HuH-7.5 (cell line): ENCODE results near the gene RECQL.

ENCODE experiments used
- DNase-seq: peaks from one replicate; pipeline ENCODE4 v3.0.0; 2011; ENCODE audit warnings: low spot score

RECQL gene

GRCh38 chr12:21501258-21502163, at the start of gene RECQL, which contains the start of gene GOLT1B:
RECQL (minus strand) TSS chr12:21501635; CDS start chr12:21499570, 2,065 bp downstream.
GOLT1B (plus strand) TSS chr12:21501789; CDS start chr12:21501924, 135 bp downstream.
- DNase-seq: peak; percentile 84

DNA sequence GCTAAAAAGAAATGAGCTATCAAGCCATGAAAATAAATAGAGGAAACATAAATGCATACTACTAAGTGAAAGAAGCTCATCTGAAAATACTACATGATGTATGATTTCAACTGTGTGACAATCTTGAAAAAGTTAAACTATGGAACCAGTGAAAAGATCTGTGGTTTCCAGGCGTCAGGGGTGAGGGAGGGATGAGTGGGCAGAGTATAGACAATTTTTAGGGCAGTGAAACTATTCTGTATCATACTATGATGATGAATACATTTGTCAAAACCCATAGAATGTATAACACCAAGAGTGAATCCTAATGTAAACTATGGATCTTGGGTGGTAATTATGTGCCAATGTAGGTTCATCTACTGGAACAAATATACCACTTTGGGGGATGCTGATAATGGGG, 46.0 kb upstream of the RECQL start:
- no peak for DNase-seq

- no peak for DNase-seq
Observed at GRCh38 chr12:21546716-21547115, 45.3 kb upstream of the RECQL start.

- no peak for DNase-seq
Observed at GRCh38 chr12:21545557-21545956, 44.1 kb upstream of the RECQL start.

DNA sequence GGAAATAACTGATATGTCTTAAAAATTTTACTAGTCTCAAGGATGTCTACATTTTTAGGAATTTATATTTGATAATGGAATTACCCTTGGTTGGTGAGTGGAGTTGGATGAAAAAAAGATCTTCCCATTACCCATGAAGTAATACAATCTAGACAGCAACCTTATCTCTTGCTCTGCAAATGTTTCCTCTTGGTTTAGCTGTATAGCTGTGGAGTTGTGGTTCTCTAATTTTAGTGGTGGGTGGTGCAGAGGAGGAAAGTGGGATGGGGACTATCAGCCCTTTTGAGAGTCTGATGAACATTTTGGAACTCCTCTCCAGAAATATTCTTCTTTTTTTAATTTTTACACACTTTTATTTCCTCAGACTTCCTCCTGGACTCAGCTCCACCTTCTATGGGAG, 41.7 kb upstream of the RECQL start:
- DNase-seq: no peak

GRCh38 chr12:21542403-21542802, 41.0 kb upstream of the RECQL start:
- DNase-seq: no peak

DNA sequence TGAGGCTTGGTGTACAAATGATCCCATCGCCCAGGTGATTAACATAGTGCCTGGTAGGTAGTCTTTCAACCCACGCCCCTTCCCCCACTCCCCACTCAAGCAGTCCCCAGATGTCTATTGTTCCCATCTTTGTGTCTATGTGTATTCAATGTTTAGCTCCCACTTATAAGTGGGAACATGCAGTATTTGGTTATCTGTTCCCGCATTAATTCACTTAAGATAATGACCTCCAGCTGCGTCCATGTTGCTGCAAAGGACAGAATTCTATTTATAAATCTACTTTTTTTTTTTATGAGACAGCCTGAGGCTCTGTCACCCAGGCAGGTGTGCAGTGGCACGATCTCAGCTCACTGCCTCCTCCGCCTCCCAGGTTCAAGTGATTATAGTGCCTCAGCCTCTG, 40.3 kb upstream of the RECQL start:
- DNase-seq: no peak

DNA sequence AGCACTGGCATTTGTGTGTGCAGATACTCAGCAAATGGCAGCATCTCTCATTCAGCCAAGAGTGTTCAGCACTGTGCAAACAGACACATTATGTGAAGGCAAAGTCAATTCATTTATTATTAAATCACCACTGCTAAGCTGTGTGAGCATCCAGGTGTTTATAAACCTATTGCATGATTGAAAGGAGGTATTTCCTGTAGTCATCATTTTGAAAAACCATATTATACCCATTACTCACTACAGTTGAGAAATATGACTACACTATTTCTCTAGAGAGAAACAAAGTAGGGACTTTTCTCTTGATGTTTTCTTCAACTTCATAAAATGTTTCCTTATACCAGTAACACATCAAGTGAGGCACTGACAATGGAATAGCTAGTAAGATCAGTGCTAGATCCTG, 38.4 kb upstream of the RECQL start:
- DNase-seq: no peak

DNA sequence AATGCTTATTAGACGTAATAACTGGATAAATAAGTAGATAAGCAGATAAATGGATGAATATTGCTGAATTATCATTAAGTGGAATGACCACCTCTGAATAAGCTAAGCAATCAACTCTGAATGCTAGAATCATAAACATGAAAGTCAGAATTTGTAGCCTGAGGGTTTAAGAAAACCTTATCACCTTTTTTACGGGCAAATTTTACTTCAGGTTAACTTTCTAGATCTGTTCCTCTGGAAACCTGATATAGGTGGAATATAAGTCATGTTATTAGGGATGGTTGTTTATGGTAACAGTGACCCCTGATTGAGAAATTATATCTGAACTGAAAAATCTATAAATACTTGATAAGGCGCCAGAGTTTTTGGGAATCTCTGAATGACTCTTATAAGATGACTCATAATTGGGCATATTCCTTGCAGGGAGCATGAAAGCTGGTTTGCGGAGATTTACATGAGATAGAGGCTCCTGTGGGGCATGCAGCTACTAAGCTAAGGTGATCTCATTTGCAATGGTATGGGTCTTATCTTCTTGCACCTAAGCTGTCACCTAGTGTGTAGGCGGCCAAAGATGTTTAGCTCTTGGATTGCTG, 36.7 kb upstream of the RECQL start:
- DNase-seq: no peak

DNA sequence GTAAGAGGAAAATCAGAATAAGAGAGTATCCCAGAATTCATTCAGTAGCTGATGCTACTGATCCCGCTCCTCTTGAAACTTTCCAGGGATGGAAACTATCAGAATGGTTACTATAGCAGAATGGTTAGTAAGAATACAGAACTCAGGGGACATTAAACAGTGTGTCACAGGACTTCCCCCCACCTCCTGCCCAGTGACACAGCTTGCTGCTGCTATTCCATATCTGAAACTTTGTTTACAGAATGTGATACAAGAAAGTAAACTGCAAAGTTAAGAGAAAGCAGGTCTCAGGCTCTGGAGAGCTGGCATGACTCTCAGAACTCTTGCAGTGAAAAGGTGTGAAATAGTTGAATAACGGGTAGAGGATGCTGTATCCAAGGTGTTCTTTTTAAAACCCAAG, 28.0 kb upstream of the RECQL start:
- no peak for DNase-seq

- DNase-seq: no peak
Observed at GRCh38 chr12:21528953-21529352, 27.5 kb upstream of the RECQL start.

- DNase-seq: peak; percentile 59
Observed at GRCh38 chr12:21527451-21528180, 26.2 kb upstream of the RECQL start.

DNA sequence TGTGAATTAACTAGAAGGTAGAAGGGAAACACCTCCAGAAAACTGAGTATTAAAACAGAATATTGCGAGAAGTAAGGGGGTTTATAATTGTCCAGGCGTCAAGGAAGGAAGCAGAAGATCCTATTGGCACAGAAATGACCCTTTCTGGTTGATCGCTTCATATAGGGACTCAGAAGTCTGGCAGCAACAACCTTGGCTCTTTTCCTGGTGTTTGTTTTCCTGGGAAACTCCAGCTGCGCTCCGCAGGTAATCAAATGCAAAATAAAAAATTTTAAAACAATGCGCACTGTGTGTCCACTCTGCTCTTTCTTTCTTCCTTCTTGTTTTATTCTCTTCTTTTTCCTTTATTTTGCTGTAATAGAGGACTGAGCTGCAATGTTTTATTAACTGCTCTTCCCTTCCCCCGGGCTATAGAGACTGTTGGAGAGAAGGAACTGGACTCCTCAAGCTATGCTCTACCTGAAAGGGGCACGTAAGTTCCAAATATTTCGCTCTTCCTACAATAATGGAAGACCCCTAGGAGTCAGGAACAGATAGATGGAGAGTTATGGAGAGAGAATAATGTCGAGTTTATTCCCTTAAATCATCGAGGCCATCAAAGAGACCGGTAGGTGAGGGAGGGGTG, 25.4 kb upstream of the RECQL start:
- DNase-seq: no peak

DNA sequence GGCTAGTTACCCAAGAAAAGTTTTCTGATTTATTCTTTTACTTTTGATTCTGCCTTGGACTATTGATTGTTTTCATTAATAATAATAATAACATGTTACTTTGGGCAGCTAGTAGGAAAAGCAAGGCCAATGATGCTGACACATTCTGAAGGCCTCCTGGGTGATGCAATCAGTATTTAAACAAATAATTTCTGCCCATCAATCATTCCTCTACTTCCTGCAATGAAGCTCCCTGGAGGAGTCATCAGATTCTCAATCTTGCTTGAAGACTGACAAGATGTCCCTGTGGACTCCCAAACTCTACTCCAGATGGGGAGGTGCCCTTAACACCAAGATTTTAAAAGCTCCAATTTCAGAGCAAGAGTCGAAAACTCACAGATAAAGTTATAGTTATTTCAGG, 24.6 kb upstream of the RECQL start, which contains the start of gene SPX:
Gene SPX (plus strand): TSS at position 244 of the 400 bp plus-strand sequence. CDS start 177 bp downstream, outside the sequence.
- peak; percentile 23 for DNase-seq

DNA sequence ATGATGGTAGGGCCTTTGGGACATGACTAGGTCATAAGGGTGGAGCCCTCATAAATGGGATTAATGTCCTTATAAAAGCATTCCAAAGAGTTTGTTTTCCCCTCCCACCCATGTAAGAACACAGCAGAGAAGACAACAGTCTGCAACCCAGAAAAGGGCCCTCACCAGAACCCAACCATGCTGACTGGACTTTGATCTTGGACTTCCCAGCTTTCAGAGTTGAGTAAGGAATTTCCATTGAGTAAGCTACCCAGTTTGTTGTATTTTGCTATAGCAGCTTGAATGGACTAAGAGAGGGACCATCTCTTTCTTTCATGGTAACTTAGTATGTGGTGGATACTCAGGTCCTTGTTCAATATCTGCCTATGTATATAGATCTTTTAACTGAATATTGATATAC, 21.7 kb upstream of the RECQL start:
- DNase-seq: no peak

DNA sequence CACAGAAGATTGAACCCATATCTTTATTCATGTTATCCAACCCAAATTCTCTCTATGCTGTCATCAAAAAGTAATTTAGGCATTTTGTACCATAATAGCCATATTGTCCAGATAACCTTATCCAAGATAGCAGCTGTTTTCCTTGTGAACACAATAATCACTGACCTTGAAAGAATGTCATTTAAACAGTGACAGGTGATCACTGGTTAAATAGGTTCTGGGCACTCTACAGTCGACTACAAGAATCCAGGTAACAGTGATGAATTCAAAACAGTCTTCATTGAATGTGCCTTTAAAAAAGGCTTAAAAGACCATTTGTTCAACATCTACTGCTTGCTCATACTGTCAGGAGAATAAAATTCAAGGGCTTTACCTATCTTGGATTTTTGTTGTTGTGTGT, 20.1 kb upstream of the RECQL start:
- DNase-seq: no peak

GRCh38 chr12:21518451-21518850, 17.0 kb upstream of the RECQL start:
- no peak for DNase-seq

GRCh38 chr12:21516281-21516680, 14.8 kb upstream of the RECQL start:
- DNase-seq: no peak

- DNase-seq: no peak
Observed at GRCh38 chr12:21509768-21510167, 8.3 kb upstream of the RECQL start.

GRCh38 chr12:21507849-21508248, 6.4 kb upstream of the RECQL start:
- DNase-seq: no peak

- no peak for DNase-seq
Observed at GRCh38 chr12:21505888-21506287, 4.5 kb upstream of the RECQL start.

DNA sequence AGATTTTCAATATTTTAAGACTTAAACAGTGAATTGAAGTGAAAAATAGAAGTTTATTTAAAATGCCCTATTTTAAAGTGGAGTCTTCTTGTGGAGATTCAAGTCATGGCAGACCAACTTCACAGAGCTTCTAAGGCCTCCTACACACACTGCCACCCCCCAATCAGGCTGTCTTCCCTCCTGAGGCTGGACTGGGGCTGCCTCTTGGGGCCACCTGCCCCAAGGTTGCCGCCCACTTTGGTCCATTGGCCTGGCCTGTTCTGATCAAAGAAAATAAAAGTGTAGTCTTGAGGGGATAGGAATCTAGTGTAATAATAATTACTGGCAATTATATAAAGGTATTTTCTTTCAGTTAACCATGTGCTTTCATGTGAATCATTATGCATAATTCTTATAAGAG, 1.4 kb upstream of the RECQL start:
- DNase-seq: no peak
